Fibroblast of pulmonary artery (primary cell): Measurements from ENCODE around the gene SH3PXD2A.
"Not testable (repeated sequence)": the region's sequence is repeated elsewhere in the genome, so short reads cannot be mapped to it uniquely, and the experiment has no call there.

ENCODE experiments used
- DNase-seq: peaks from one replicate; pipeline ENCODE4 v3.0.0-alpha.2; 2010; ENCODE audit warnings: low read depth
- H3K4me3 ChIP-seq: replicated peaks from 2 replicates; pipeline ENCODE4 v1.5.1; 2011; ENCODE audit warnings: low read depth, mild to moderate bottlenecking, control low read depth, low read length, moderate library complexity
- CTCF ChIP-seq: IDR thresholded peaks from 2 replicates; pipeline ENCODE4 v1.5.1; 2011; ENCODE audit warnings: mild to moderate bottlenecking, control low read depth, low read length, inconsistent platforms; ENCODE audit errors: missing control alignments

The SH3PXD2A gene

DNA sequence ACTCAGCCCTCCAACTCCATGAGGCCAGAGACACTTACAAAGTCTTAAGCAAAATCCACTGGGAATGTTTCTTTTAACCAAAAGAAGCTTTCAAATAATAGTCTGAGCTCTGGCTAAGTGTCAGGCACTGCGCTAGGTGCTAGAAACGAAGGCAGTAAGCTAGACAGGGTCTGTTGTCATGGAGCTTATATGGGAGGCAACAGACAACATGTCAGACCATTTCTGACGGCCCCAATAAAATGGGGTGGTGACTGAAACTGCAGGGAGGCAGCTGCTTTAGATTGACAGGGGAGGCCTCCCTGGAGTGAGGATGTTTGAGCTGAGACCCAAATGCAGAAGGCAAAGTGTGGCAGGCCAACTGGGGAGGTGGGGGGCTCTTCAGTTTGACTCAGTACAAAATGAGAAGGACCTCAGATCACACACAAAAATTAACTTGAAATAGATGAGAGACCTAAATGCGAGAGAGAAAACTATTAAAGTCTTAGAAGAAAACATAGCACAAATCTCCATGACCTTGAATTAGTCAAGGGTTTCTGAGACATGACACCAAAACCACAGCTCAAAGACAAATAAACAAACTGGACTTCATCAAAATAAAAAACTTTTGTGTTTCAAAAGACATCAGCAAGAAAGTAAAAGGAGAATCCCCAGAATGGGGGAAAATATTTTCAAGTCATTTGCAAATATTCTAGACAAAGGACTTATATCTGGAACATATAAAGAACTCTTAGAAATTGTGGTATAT is 40.6 kb downstream of the SH3PXD2A start:
- no peak overlapping the region for H3K4me3 ChIP-seq
- no peak for TF ChIP-seq CTCF
- DNase-seq: no peak

- H3K4me3 ChIP-seq: no peak overlapping the region
- TF ChIP-seq CTCF: no peak
- DNase-seq: no peak
These were observed 41.3 kb downstream of the SH3PXD2A start for GRCh38 chr10:103814105-103814504.

- DNase-seq, H3K4me3 ChIP-seq: not testable (repeated sequence)
These were observed 42.1 kb downstream of the SH3PXD2A start for GRCh38 chr10:103813312-103813711.

GRCh38 chr10:103812432-103812831 is 42.9 kb downstream of the SH3PXD2A start:
- no peak for TF ChIP-seq CTCF
- no peak for DNase-seq
- no peak overlapping the region for H3K4me3 ChIP-seq

DNA sequence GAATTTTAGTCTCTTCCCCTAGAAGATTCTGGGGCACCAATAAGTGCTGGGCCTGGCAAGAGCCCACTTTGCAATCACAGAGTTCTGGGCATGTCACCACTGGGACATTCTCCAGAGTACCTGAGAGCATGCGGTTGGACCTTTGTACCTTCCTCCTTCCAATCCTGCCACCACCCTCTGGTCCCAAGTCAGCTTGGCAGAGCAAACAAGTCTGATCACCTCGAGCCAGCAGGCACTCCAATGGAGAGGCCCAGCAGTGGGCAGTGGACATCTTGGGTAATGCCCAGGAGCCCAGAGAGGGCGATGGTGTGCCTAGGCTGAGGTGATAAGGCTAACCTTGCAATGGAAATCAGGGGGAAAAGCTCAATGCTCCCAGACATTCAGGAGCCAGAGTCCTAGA is 43.4 kb downstream of the SH3PXD2A start:
- no peak for DNase-seq
- no peak for TF ChIP-seq CTCF
- no peak overlapping the region for H3K4me3 ChIP-seq

DNA sequence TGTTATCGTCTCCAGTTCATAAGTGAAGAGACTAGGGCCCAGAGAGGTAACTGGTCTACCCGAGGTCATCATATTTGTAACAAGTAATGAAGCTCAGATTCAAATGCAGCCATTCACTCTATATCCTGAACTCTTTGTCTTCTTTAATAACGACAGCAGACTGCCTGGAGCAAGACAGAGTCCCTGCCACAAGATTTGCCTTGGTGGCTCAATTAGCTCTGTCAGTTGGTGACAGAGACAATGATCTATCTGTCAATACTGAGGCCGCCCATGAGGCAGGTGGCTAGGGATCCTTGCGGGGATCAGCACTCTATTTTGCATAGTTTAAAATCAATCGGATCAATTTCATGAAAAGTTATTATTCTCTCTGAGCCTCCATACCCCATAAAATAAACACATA is 43.9 kb downstream of the SH3PXD2A start:
- TF ChIP-seq CTCF: no peak
- H3K4me3 ChIP-seq: no peak overlapping the region
- DNase-seq: no peak

- no peak for DNase-seq
- H3K4me3 ChIP-seq: no peak overlapping the region
- no peak for TF ChIP-seq CTCF
These were observed 46.6 kb downstream of the SH3PXD2A start for GRCh38 chr10:103808780-103809179.
